HepG2 (cell line): ENCODE measurements around the gene ROM1. TPM values are rescaled to one million over a fixed set of nuclear protein-coding genes. Genes with fewer than 3 reads are reported as not detected.

Experiments
- ELF3 ChIP-seq: IDR thresholded peaks from 2 replicates; pipeline ENCODE4 v1.6.1; 2016; ENCODE audit warnings: missing genetic modification reagents, missing compliant biosample characterization
- HOXA7 ChIP-seq: sonication (generic); formaldehyde crosslinking; IDR thresholded peaks from 2 replicates; pipeline ENCODE4 v1.8.1; 2022; ENCODE audit warnings: mild to moderate bottlenecking, missing genetic modification reagents, moderate library complexity
- JARID2 ChIP-seq: sonication (generic); formaldehyde crosslinking; IDR thresholded peaks from 2 replicates; pipeline ENCODE4 v1.8.1; 2023; ENCODE audit warnings: missing genetic modification reagents, inconsistent platforms; ENCODE audit not compliant: insufficient replicate concordance
- KDM5A ChIP-seq: fragments of 200-600 bp; sonication (generic); IDR thresholded peaks from 2 replicates; pipeline ENCODE4 v1.7.0; 2018; ENCODE audit warnings: antibody characterized with exemption, mild to moderate bottlenecking, low read length, borderline replicate concordance
- KLF15 ChIP-seq: sonication (generic); formaldehyde crosslinking; IDR thresholded peaks from 2 replicates; pipeline ENCODE4 v1.8.1; 2023; ENCODE audit warnings: borderline replicate concordance, mild to moderate bottlenecking, inconsistent platforms, missing genetic modification reagents, mixed read lengths
- MAFF ChIP-seq: IDR thresholded peaks from 2 replicates; pipeline ENCODE4 v1.6.1; 2011; ENCODE audit warnings: low read depth, low read length, improper control_type of control experiment
- MIER3 ChIP-seq: IDR thresholded peaks from 2 replicates; pipeline ENCODE4 v1.6.1; 2016; ENCODE audit warnings: missing compliant biosample characterization, borderline replicate concordance
- MTF1 ChIP-seq: sonication (generic); formaldehyde crosslinking; IDR thresholded peaks from 2 replicates; pipeline ENCODE4 v1.5.0; 2020; ENCODE audit warnings: missing genetic modification reagents
- NFE2 ChIP-seq: sonication (generic); formaldehyde crosslinking; IDR thresholded peaks from 2 replicates; pipeline ENCODE4 v1.4.0; 2020; ENCODE audit warnings: missing genetic modification reagents
- PAF1 ChIP-seq: IDR thresholded peaks from 2 replicates; pipeline ENCODE4 v1.6.1; 2016; ENCODE audit warnings: missing genetic modification reagents, missing compliant biosample characterization
- RAD21 ChIP-seq: fragments of 450-650 bp; formaldehyde crosslinking; IDR thresholded peaks from 2 replicates; pipeline ENCODE4 v1.5.0; 2020; ENCODE audit warnings: mild to moderate bottlenecking
- REL ChIP-seq: sonication (generic); formaldehyde crosslinking; conservative IDR thresholded peaks from 2 replicates; pipeline ENCODE4 v1.8.0; 2022; ENCODE audit warnings: mild to moderate bottlenecking, missing genetic modification reagents, moderate library complexity
- SAFB2 ChIP-seq: sonication (generic); formaldehyde crosslinking; IDR thresholded peaks from 2 replicates; pipeline ENCODE4 v1.5.1; 2020; ENCODE audit warnings: missing genetic modification reagents, low read depth, mild to moderate bottlenecking, borderline replicate concordance
- SMAD3 ChIP-seq: sonication (generic); formaldehyde crosslinking; IDR thresholded peaks from 2 replicates; pipeline ENCODE4 v1.4.0; 2020; ENCODE audit warnings: missing genetic modification reagents
- SMYD3 ChIP-seq: sonication (generic); formaldehyde crosslinking; IDR thresholded peaks from 2 replicates; pipeline ENCODE4 v1.8.1; 2023; ENCODE audit warnings: mild to moderate bottlenecking, missing genetic modification reagents
- TCF7 ChIP-seq: sonication (generic); IDR thresholded peaks from 2 replicates; pipeline ENCODE4 v1.6.1; 2016; ENCODE audit warnings: antibody characterized with exemption, low read depth
- ZNF274 ChIP-seq: sonication (generic); formaldehyde crosslinking; IDR thresholded peaks from 2 replicates; pipeline ENCODE4 v1.5.1; 2020; ENCODE audit warnings: mild to moderate bottlenecking, missing genetic modification reagents
- ZNF331 ChIP-seq: sonication (generic); formaldehyde crosslinking; IDR thresholded peaks from 2 replicates; pipeline ENCODE4 v1.4.0; 2020; ENCODE audit warnings: missing genetic modification reagents
- ZNF432 ChIP-seq: sonication (generic); formaldehyde crosslinking; IDR thresholded peaks from 2 replicates; pipeline ENCODE4 v1.5.0; 2020; ENCODE audit warnings: missing genetic modification reagents, mild to moderate bottlenecking, borderline replicate concordance
- ZNF768 ChIP-seq: sonication (generic); formaldehyde crosslinking; IDR thresholded peaks from 2 replicates; pipeline ENCODE4 v1.4.0; 2020; ENCODE audit warnings: missing genetic modification reagents
- ZNF790 ChIP-seq: sonication (generic); formaldehyde crosslinking; IDR thresholded peaks from 2 replicates; pipeline ENCODE4 v1.8.0; 2022; ENCODE audit warnings: missing genetic modification reagents, mild to moderate bottlenecking, borderline replicate concordance
- ZNF879 ChIP-seq: sonication (generic); formaldehyde crosslinking; IDR thresholded peaks from 2 replicates; pipeline ENCODE4 v1.8.1; 2023; ENCODE audit warnings: missing genetic modification reagents
- ZSCAN12 ChIP-seq: sonication (generic); formaldehyde crosslinking; IDR thresholded peaks from 2 replicates; pipeline ENCODE4 v1.9.0; 2021; ENCODE audit warnings: mild to moderate bottlenecking, missing genetic modification reagents
- ZSCAN29 ChIP-seq: sonication (generic); formaldehyde crosslinking; conservative IDR thresholded peaks from 2 replicates; pipeline ENCODE4 v1.4.0; 2020; ENCODE audit warnings: mild to moderate bottlenecking, missing genetic modification reagents
- polyA plus RNA-seq, 8 experiments: library from polyadenylated mRNA; depleted of rRNA in 3 of 8; stranded (reverse) in 7 of 8; unstranded in 1 of 8; fragments of >200 nt; fragmentation: Illumina TruSeq in 4 of 8; extraction: Trizol in 4 of 8; gene quantifications; 2 replicates each; pipeline versions ENCODE4 v1.2.1 to v1.2.3, GENCODE V29; 2011 to 2016; ENCODE audit warnings: low read depth in 4 of 8, missing spikeins in 1 of 8, mixed read lengths in 1 of 8; ENCODE audit not compliant: insufficient read depth in 1 of 8
- total RNA-seq, 5 experiments: library from RNA; depleted of rRNA; stranded (reverse); fragments of >200 nt; fragmentation: Illumina TruSeq; extraction: Trizol; gene quantifications; 2 replicates each; pipeline ENCODE4 v1.2.3, GENCODE V29; 2016; ENCODE audit warnings: low read depth in 1 of 5
- TF ChIP-seq, protein P1 (sequence below): IDR thresholded peaks from 2 replicates; pipeline ENCODE4 v1.6.1; 2012; ENCODE audit warnings: inconsistent platforms
- TF ChIP-seq, protein P2 (sequence below): sonication (generic); formaldehyde crosslinking; IDR thresholded peaks from 2 replicates; pipeline ENCODE4 v1.5.1; 2020; ENCODE audit warnings: mild to moderate bottlenecking, missing genetic modification reagents, borderline replicate concordance
- TF ChIP-seq, protein P3 (sequence below): sonication (generic); formaldehyde crosslinking; IDR thresholded peaks from 2 replicates; pipeline ENCODE4 v1.4.0; 2020; ENCODE audit warnings: missing genetic modification reagents
- TF ChIP-seq, protein P4 (sequence below): sonication (generic); formaldehyde crosslinking; conservative IDR thresholded peaks from 2 replicates; pipeline ENCODE4 v1.8.0; 2022; ENCODE audit warnings: missing genetic modification reagents

Gene ROM1
- total and polyA plus RNA-seq, 2 of the 13 experiments (the other 11 are each of a cell fraction or from before 2014, with no cell fraction given): 1.2 to 2.4 TPM

DNA sequence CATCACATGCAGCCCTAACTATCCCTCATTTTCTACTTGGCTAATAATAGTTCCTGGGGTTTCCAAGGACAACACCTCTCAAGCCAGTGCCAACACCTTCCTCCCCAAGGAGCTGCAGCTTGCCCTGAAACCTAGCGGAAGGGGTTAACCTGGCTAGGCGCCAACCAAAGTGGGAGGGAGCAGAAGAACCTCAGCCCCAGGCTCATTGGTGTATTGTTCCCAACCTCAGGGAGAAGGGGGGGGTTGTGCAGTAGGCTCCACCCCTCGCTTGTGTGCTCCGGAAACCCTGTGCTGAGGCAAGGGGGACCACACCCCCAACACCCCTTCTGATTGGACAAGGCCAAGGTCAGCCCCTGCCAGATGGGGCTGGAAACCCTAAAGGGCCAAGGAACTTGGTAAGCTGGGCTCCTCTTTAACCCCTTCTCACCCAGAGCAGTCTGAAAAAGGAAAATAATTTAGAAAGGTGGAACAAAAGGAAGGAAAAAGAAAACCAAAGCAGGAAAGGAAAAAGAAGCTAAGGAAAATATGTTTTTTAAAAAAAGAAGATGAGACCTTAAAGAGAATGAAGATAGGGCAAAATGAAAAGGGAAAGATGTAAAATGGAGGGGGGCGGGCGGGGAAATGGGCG is 13.9 kb upstream of the ROM1 start (continued):
- TF ChIP-seq ZNF879 (CRISPR knock-in tag): no peak
- TF ChIP-seq ZNF432 (CRISPR knock-in tag): no peak
- TF ChIP-seq HOXA7: no peak
- no peak for TF ChIP-seq JARID2 (CRISPR knock-in tag)
- TF ChIP-seq, protein P1, sequence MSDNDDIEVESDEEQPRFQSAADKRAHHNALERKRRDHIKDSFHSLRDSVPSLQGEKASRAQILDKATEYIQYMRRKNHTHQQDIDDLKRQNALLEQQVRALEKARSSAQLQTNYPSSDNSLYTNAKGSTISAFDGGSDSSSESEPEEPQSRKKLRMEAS: peak; percentile 69
- TF ChIP-seq, protein P2, sequence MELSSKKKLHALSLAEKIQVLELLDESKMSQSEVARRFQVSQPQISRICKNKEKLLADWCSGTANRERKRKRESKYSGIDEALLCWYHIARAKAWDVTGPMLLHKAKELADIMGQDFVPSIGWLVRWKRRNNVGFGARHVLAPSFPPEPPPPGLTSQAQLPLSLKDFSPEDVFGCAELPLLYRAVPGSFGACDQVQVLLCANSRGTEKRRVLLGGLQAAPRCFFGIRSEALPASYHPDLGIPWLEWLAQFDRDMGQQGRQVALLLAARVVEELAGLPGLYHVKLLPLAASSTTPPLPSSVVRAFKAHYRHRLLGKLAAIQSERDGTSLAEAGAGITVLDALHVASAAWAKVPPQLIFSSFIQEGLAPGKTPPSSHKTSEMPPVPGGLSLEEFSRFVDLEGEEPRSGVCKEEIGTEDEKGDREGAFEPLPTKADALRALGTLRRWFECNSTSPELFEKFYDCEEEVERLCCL (CRISPR knock-in tag): no peak
- no peak for TF ChIP-seq ZSCAN12 (CRISPR knock-in tag)
- TF ChIP-seq ELF3 (CRISPR knock-in tag): peak; percentile 64; the same call in 1 of the 2 replicates
- no peak for TF ChIP-seq TCF7
- TF ChIP-seq RAD21: no peak
- no peak for TF ChIP-seq ZSCAN29 (CRISPR knock-in tag)
- TF ChIP-seq, protein P3, sequence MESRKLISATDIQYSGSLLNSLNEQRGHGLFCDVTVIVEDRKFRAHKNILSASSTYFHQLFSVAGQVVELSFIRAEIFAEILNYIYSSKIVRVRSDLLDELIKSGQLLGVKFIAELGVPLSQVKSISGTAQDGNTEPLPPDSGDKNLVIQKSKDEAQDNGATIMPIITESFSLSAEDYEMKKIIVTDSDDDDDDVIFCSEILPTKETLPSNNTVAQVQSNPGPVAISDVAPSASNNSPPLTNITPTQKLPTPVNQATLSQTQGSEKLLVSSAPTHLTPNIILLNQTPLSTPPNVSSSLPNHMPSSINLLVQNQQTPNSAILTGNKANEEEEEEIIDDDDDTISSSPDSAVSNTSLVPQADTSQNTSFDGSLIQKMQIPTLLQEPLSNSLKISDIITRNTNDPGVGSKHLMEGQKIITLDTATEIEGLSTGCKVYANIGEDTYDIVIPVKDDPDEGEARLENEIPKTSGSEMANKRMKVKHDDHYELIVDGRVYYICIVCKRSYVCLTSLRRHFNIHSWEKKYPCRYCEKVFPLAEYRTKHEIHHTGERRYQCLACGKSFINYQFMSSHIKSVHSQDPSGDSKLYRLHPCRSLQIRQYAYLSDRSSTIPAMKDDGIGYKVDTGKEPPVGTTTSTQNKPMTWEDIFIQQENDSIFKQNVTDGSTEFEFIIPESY (CRISPR knock-in tag): no peak
- no peak for TF ChIP-seq MIER3
- no peak for TF ChIP-seq ZNF768 (CRISPR knock-in tag)
- no peak for TF ChIP-seq REL (CRISPR knock-in tag)
- TF ChIP-seq MAFF: no peak
- no peak for TF ChIP-seq ZNF274 (CRISPR knock-in tag)
- no peak for TF ChIP-seq SMYD3 (CRISPR knock-in tag)
- TF ChIP-seq ZNF790 (CRISPR knock-in tag): no peak
- TF ChIP-seq MTF1 (CRISPR knock-in tag): no peak
- no peak for TF ChIP-seq NFE2
- no peak for TF ChIP-seq SAFB2 (CRISPR knock-in tag)
- no peak for TF ChIP-seq KLF15 (CRISPR knock-in tag)
- peak; percentile 3; the same call in 1 of the 2 replicates for TF ChIP-seq KDM5A
- 0 out of 2 replicates have a peak, but pooled peaks have one; percentile 47 for TF ChIP-seq ZNF331 (CRISPR knock-in tag)
- TF ChIP-seq, protein P4, sequence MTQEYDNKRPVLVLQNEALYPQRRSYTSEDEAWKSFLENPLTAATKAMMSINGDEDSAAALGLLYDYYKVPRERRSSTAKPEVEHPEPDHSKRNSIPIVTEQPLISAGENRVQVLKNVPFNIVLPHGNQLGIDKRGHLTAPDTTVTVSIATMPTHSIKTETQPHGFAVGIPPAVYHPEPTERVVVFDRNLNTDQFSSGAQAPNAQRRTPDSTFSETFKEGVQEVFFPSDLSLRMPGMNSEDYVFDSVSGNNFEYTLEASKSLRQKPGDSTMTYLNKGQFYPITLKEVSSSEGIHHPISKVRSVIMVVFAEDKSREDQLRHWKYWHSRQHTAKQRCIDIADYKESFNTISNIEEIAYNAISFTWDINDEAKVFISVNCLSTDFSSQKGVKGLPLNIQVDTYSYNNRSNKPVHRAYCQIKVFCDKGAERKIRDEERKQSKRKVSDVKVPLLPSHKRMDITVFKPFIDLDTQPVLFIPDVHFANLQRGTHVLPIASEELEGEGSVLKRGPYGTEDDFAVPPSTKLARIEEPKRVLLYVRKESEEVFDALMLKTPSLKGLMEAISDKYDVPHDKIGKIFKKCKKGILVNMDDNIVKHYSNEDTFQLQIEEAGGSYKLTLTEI: no peak
- no peak for TF ChIP-seq PAF1 (CRISPR knock-in tag)
- no peak for TF ChIP-seq SMAD3 (CRISPR knock-in tag)
